IPS-18c (cell line): ENCODE measurements around the gene C3orf85.

Experiments used
- H3K4me3 ChIP-seq: 2 replicates; pipeline ENCODE4 v1.7.0; 2013; ENCODE audit warnings: low read depth, mild to moderate bottlenecking, low read length, moderate library complexity; ENCODE audit not compliant: insufficient read depth
- H3K9me3 ChIP-seq: one replicate; pipeline ENCODE4 v1.6.1; 2013; ENCODE audit warnings: mild to moderate bottlenecking, low read length, moderate library complexity; ENCODE audit not compliant: control insufficient read depth, insufficient read depth

Gene C3orf85

DNA sequence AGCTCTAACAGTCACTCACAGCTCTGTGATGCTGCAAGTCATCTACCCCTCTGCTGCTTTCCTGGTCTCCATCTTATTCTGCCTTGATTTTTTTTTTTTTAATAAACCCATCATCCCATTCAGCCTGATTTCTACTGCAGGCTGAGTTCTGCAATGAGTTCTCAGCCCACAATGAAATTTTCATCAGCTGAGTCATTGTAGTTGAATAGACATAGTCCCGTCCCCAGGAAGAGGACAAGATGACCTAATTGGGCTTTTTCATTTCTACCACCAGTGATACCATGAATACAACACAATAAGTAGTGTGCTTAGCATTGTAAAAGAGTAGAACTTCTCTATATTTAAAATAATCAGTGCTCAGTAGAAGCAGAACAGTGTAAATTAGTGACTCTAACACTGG, 59.3 kb downstream of the C3orf85 start:
- Histone ChIP-seq H3K4me3 (no peak overlapping the region), H3K9me3 (no peaks in the 10 kb centered on the region)
